ENCODE measurements around the gene AKT3. TPM values are rescaled to one million over a fixed set of nuclear protein-coding genes. Genes with fewer than 3 reads are reported as not detected.
"Not testable (repeated sequence)": the region's sequence is repeated elsewhere in the genome, so short reads cannot be mapped to it uniquely, and the experiment has no call there.

AKT3 gene
- polyA plus RNA-seq, 1 donor (not counting 4 experiments of a cell fraction or from before 2014, with no cell fraction given): 2.9 TPM

- dilution Hi-C loops (cut with MboI; ENCODE audit: extremely low pct_ligation_motif_present, low sequenced_read_pairs): no loop called here
- H3K9me1 ChIP-seq (ENCODE audit: control insufficient read depth, extremely low read depth, insufficient read depth, low read length): no peaks in the 10 kb centered on the region
- TF ChIP-seq EZH2 (IDR thresholded peaks at IDR 0.05; ENCODE audit: low read length): no peak
- TF ChIP-seq CTCF (optimal IDR thresholded peaks at IDR 0.05 in 1 of 3, IDR thresholded peaks at IDR 0.05 in 1 of 3, conservative IDR thresholded peaks at IDR 0.05 in 1 of 3; ENCODE audit: extremely low read depth in 1 of 3, insufficient read depth in 2 of 3, low read length in 3 of 3): no peak
- H3K4me2 ChIP-seq (ENCODE audit: control insufficient read depth, extremely low read depth, insufficient read depth, low read depth, low read length): no peak overlapping the region
- no peaks in the 10 kb centered on the region for H4K20me1 ChIP-seq (ENCODE audit: control insufficient read depth, extremely low read depth, insufficient read depth, low read length)
- H2AFZ ChIP-seq (ENCODE audit: control insufficient read depth, low read length): no peak overlapping the region
- H3K9me3 ChIP-seq (ENCODE audit: control insufficient read depth, low read depth, low read length): no peaks in the 10 kb centered on the region
- no peak overlapping the region for H3K9ac ChIP-seq (ENCODE audit: control insufficient read depth, extremely low read depth, insufficient read depth, low read length)
- H3K4me3 ChIP-seq (ENCODE audit: control insufficient read depth in 2 of 3, extremely low read depth in 1 of 3, insufficient read depth in 2 of 3, low read depth in 1 of 3, low read length in 3 of 3): no peak overlapping the region
- H3K79me2 ChIP-seq (ENCODE audit: control insufficient read depth, insufficient read depth, low read length): no peaks in the 10 kb centered on the region
- no peak overlapping the region for H3K27ac ChIP-seq (ENCODE audit: control insufficient read depth, insufficient read depth, low read length)
- no peaks in the 10 kb centered on the region for H3K27me3 ChIP-seq (ENCODE audit: control insufficient read depth, extremely low read depth, insufficient read depth, low read length)
- no peaks in the 10 kb centered on the region for H3K4me1 ChIP-seq (ENCODE audit: control insufficient read depth, extremely low read depth, insufficient read depth, low read length)
- DNase-seq (ENCODE audit: low read depth, low spot score) (no peak), FAIRE-seq (no peak)
- no peaks in the 10 kb centered on the region for H3K36me3 ChIP-seq (ENCODE audit: control insufficient read depth in 2 of 2, extremely low read depth in 1 of 2, insufficient read depth in 2 of 2, low read length in 2 of 2)
Observed at GRCh38 chr1:243663651-243664050, 186.4 kb downstream of the AKT3 start.

GRCh38 chr1:243662169-243662568, 187.9 kb downstream of the AKT3 start:
- H3K4me2 ChIP-seq (ENCODE audit: control insufficient read depth, extremely low read depth, insufficient read depth, low read depth, low read length); H3K9ac ChIP-seq (ENCODE audit: control insufficient read depth, extremely low read depth, insufficient read depth, low read length); H3K27me3 ChIP-seq (ENCODE audit: control insufficient read depth, extremely low read depth, insufficient read depth, low read length); H3K9me1 ChIP-seq (ENCODE audit: control insufficient read depth, extremely low read depth, insufficient read depth, low read length); H3K79me2 ChIP-seq (ENCODE audit: control insufficient read depth, insufficient read depth, low read length); H3K4me1 ChIP-seq (ENCODE audit: control insufficient read depth, extremely low read depth, insufficient read depth, low read length); H3K36me3 ChIP-seq (ENCODE audit: control insufficient read depth in 2 of 2, extremely low read depth in 1 of 2, insufficient read depth in 2 of 2, low read length in 2 of 2); FAIRE-seq; H3K4me3 ChIP-seq (ENCODE audit: control insufficient read depth in 2 of 3, extremely low read depth in 1 of 3, insufficient read depth in 2 of 3, low read depth in 1 of 3, low read length in 3 of 3); H2AFZ ChIP-seq (ENCODE audit: control insufficient read depth, low read length); H3K27ac ChIP-seq (ENCODE audit: control insufficient read depth, insufficient read depth, low read length); dilution Hi-C loops (cut with MboI; ENCODE audit: extremely low pct_ligation_motif_present, low sequenced_read_pairs); H3K9me3 ChIP-seq (ENCODE audit: control insufficient read depth, low read depth, low read length); H4K20me1 ChIP-seq (ENCODE audit: control insufficient read depth, extremely low read depth, insufficient read depth, low read length); DNase-seq (ENCODE audit: low read depth, low spot score): not testable (repeated sequence)

- Histone ChIP-seq H2AFZ (ENCODE audit: control insufficient read depth, low read length) (peak overlapping the region; percentile 15), H4K20me1 (ENCODE audit: control insufficient read depth, extremely low read depth, insufficient read depth, low read length) (no peaks in the 10 kb centered on the region), H3K36me3 (ENCODE audit: control insufficient read depth in 2 of 2, extremely low read depth in 1 of 2, insufficient read depth in 2 of 2, low read length in 2 of 2) (no peaks in the 10 kb centered on the region), H3K4me3 (ENCODE audit: control insufficient read depth in 2 of 3, extremely low read depth in 1 of 3, insufficient read depth in 2 of 3, low read depth in 1 of 3, low read length in 3 of 3) (no peak overlapping the region), H3K27me3 (ENCODE audit: control insufficient read depth, extremely low read depth, insufficient read depth, low read length) (no peaks in the 10 kb centered on the region), H3K79me2 (ENCODE audit: control insufficient read depth, insufficient read depth, low read length) (no peaks in the 10 kb centered on the region), H3K9me1 (ENCODE audit: control insufficient read depth, extremely low read depth, insufficient read depth, low read length) (no peaks in the 10 kb centered on the region), H3K9ac (ENCODE audit: control insufficient read depth, extremely low read depth, insufficient read depth, low read length) (no peak overlapping the region), H3K27ac (ENCODE audit: control insufficient read depth, insufficient read depth, low read length) (no peak overlapping the region), H3K9me3 (ENCODE audit: control insufficient read depth, low read depth, low read length) (no peaks in the 10 kb centered on the region), H3K4me2 (ENCODE audit: control insufficient read depth, extremely low read depth, insufficient read depth, low read depth, low read length) (peak overlapping the region; percentile 12), H3K4me1 (ENCODE audit: control insufficient read depth, extremely low read depth, insufficient read depth, low read length) (no peaks in the 10 kb centered on the region)
- TF ChIP-seq CTCF (optimal IDR thresholded peaks at IDR 0.05 in 1 of 3, IDR thresholded peaks at IDR 0.05 in 1 of 3, conservative IDR thresholded peaks at IDR 0.05 in 1 of 3; ENCODE audit: extremely low read depth in 1 of 3, insufficient read depth in 2 of 3, low read length in 3 of 3) (no peak), EZH2 (IDR thresholded peaks at IDR 0.05; ENCODE audit: low read length) (no peak)
- DNase-seq (ENCODE audit: low read depth, low spot score): peak; percentile 26
- FAIRE-seq: peak; percentile 29
- dilution Hi-C loops (cut with MboI; ENCODE audit: extremely low pct_ligation_motif_present, low sequenced_read_pairs): no loop called here
Observed at GRCh38 chr1:243658594-243659105, 191.4 kb downstream of the AKT3 start.
